ENCODE measurements around the gene SUMF1. TPM values are rescaled to one million over a fixed set of nuclear protein-coding genes. Genes with fewer than 3 reads are reported as not detected.

SUMF1 gene
- polyA plus RNA-seq, 1 donor (not counting 4 experiments of a cell fraction or from before 2014, with no cell fraction given): 36.1 TPM

- dilution Hi-C loops (cut with MboI; ENCODE audit: extremely low pct_ligation_motif_present, low sequenced_read_pairs): no loop called here
- H2AFZ ChIP-seq (ENCODE audit: control insufficient read depth, low read length): no peak overlapping the region
- FAIRE-seq: no peak
Observed at GRCh38 chr3:4385201-4385600, 81.9 kb downstream of the SUMF1 start.

GRCh38 chr3:4380013-4380412, 87.1 kb downstream of the SUMF1 start:
- dilution Hi-C loops (cut with MboI; ENCODE audit: extremely low pct_ligation_motif_present, low sequenced_read_pairs): no loop called here
- no peaks in the 10 kb centered on the region for H3K9me1 ChIP-seq (ENCODE audit: control insufficient read depth, extremely low read depth, insufficient read depth, low read length)
- FAIRE-seq (no peak), DNase-seq (ENCODE audit: low read depth, low spot score) (no peak)
- no peak overlapping the region for H3K27ac ChIP-seq (ENCODE audit: control insufficient read depth, insufficient read depth, low read length)
- H3K9ac ChIP-seq (ENCODE audit: control insufficient read depth, extremely low read depth, insufficient read depth, low read length): no peak overlapping the region
- no peaks in the 10 kb centered on the region for H3K79me2 ChIP-seq (ENCODE audit: control insufficient read depth, insufficient read depth, low read length)
- TF ChIP-seq, protein P1, sequence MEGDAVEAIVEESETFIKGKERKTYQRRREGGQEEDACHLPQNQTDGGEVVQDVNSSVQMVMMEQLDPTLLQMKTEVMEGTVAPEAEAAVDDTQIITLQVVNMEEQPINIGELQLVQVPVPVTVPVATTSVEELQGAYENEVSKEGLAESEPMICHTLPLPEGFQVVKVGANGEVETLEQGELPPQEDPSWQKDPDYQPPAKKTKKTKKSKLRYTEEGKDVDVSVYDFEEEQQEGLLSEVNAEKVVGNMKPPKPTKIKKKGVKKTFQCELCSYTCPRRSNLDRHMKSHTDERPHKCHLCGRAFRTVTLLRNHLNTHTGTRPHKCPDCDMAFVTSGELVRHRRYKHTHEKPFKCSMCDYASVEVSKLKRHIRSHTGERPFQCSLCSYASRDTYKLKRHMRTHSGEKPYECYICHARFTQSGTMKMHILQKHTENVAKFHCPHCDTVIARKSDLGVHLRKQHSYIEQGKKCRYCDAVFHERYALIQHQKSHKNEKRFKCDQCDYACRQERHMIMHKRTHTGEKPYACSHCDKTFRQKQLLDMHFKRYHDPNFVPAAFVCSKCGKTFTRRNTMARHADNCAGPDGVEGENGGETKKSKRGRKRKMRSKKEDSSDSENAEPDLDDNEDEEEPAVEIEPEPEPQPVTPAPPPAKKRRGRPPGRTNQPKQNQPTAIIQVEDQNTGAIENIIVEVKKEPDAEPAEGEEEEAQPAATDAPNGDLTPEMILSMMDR (optimal IDR thresholded peaks at IDR 0.05 in 1 of 3, IDR thresholded peaks at IDR 0.05 in 1 of 3, conservative IDR thresholded peaks at IDR 0.05 in 1 of 3; ENCODE audit: extremely low read depth in 1 of 3, insufficient read depth in 2 of 3, low read length in 3 of 3): no peak
- TF ChIP-seq EZH2 (IDR thresholded peaks at IDR 0.05; ENCODE audit: low read length): no peak
- no peaks in the 10 kb centered on the region for H4K20me1 ChIP-seq (ENCODE audit: control insufficient read depth, extremely low read depth, insufficient read depth, low read length)
- H3K4me2 ChIP-seq (ENCODE audit: control insufficient read depth, extremely low read depth, insufficient read depth, low read depth, low read length): no peak overlapping the region
- no peaks in the 10 kb centered on the region for H3K27me3 ChIP-seq (ENCODE audit: control insufficient read depth, extremely low read depth, insufficient read depth, low read length)
- H3K4me1 ChIP-seq (ENCODE audit: control insufficient read depth, extremely low read depth, insufficient read depth, low read length): no peaks in the 10 kb centered on the region
- no peak overlapping the region for H3K4me3 ChIP-seq (ENCODE audit: control insufficient read depth in 2 of 3, extremely low read depth in 1 of 3, insufficient read depth in 2 of 3, low read depth in 1 of 3, low read length in 3 of 3)
- no peak overlapping the region for H2AFZ ChIP-seq (ENCODE audit: control insufficient read depth, low read length)
- no peaks in the 10 kb centered on the region for H3K36me3 ChIP-seq (ENCODE audit: control insufficient read depth in 2 of 2, extremely low read depth in 1 of 2, insufficient read depth in 2 of 2, low read length in 2 of 2)
- no peaks in the 10 kb centered on the region for H3K9me3 ChIP-seq (ENCODE audit: control insufficient read depth, low read depth, low read length)

More at GRCh38 chr3:4385201-4385600, 81.9 kb downstream of the SUMF1 start:
- Histone ChIP-seq H3K79me2 (ENCODE audit: control insufficient read depth, insufficient read depth, low read length) (no peaks in the 10 kb centered on the region), H4K20me1 (ENCODE audit: control insufficient read depth, extremely low read depth, insufficient read depth, low read length) (no peaks in the 10 kb centered on the region), H3K9me3 (ENCODE audit: control insufficient read depth, low read depth, low read length) (no peaks in the 10 kb centered on the region), H3K4me3 (ENCODE audit: control insufficient read depth in 2 of 3, extremely low read depth in 1 of 3, insufficient read depth in 2 of 3, low read depth in 1 of 3, low read length in 3 of 3) (no peak overlapping the region), H3K9ac (ENCODE audit: control insufficient read depth, extremely low read depth, insufficient read depth, low read length) (no peak overlapping the region), H3K36me3 (ENCODE audit: control insufficient read depth in 2 of 2, extremely low read depth in 1 of 2, insufficient read depth in 2 of 2, low read length in 2 of 2) (no peaks in the 10 kb centered on the region), H3K4me1 (ENCODE audit: control insufficient read depth, extremely low read depth, insufficient read depth, low read length) (no peaks in the 10 kb centered on the region), H3K4me2 (ENCODE audit: control insufficient read depth, extremely low read depth, insufficient read depth, low read depth, low read length) (no peak overlapping the region), H3K27ac (ENCODE audit: control insufficient read depth, insufficient read depth, low read length) (no peak overlapping the region), H3K27me3 (ENCODE audit: control insufficient read depth, extremely low read depth, insufficient read depth, low read length) (no peaks in the 10 kb centered on the region), H3K9me1 (ENCODE audit: control insufficient read depth, extremely low read depth, insufficient read depth, low read length) (no peaks in the 10 kb centered on the region)
- TF ChIP-seq, protein P1 (optimal IDR thresholded peaks at IDR 0.05 in 1 of 3, IDR thresholded peaks at IDR 0.05 in 1 of 3, conservative IDR thresholded peaks at IDR 0.05 in 1 of 3; ENCODE audit: extremely low read depth in 1 of 3, insufficient read depth in 2 of 3, low read length in 3 of 3): no peak
- no peak for TF ChIP-seq EZH2 (IDR thresholded peaks at IDR 0.05; ENCODE audit: low read length)
- DNase-seq (ENCODE audit: low read depth, low spot score): no peak

Measured in keratinocyte (primary cell).